Choroid plexus epithelial cell (primary cell): ENCODE measurements around the gene KCNH3.

Experiments used
- DNase-seq: peaks from one replicate; pipeline ENCODE4 v3.0.0-alpha.2; 2010; ENCODE audit warnings: low read depth
- H3K4me3 ChIP-seq: 2 replicates; pipeline ENCODE4 v1.5.1; 2011; ENCODE audit warnings: low read depth, mild to moderate bottlenecking, control low read depth, low read length, moderate library complexity
- TF ChIP-seq, protein P1 (sequence below): conservative IDR thresholded peaks from 2 replicates; pipeline ENCODE4 v1.5.1; 2011; ENCODE audit warnings: low read depth, mild to moderate bottlenecking, control low read depth, inconsistent platforms, low read length, moderate library complexity

The KCNH3 gene

GRCh38 chr12:49556391-49557186, 17.8 kb downstream of the KCNH3 start:
- no peak for DNase-seq
- no peak overlapping the region for H3K4me3 ChIP-seq
- TF ChIP-seq, protein P1, sequence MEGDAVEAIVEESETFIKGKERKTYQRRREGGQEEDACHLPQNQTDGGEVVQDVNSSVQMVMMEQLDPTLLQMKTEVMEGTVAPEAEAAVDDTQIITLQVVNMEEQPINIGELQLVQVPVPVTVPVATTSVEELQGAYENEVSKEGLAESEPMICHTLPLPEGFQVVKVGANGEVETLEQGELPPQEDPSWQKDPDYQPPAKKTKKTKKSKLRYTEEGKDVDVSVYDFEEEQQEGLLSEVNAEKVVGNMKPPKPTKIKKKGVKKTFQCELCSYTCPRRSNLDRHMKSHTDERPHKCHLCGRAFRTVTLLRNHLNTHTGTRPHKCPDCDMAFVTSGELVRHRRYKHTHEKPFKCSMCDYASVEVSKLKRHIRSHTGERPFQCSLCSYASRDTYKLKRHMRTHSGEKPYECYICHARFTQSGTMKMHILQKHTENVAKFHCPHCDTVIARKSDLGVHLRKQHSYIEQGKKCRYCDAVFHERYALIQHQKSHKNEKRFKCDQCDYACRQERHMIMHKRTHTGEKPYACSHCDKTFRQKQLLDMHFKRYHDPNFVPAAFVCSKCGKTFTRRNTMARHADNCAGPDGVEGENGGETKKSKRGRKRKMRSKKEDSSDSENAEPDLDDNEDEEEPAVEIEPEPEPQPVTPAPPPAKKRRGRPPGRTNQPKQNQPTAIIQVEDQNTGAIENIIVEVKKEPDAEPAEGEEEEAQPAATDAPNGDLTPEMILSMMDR, result no peak

- no peak overlapping the region for H3K4me3 ChIP-seq
- no peak for DNase-seq
- TF ChIP-seq, protein P1, result no peak
Observed at GRCh38 chr12:49557187-49557916, 18.5 kb downstream of the KCNH3 start.

DNA sequence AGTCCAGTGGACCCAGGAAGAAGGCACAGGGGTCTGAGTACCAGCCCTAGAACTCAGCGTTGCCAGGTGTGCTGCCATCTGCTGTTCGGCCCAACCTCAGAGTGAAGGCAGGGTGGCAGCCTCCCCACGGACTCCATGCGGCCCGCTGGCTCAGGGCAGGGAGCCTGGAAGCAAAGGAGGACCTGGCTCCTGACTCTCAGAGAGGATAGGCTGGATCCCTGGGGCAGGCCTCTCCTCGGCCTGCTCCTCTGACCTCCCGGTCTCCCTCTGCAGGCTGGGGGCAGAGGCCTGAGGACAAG, 19.0 kb downstream of the KCNH3 start:
- no peak for DNase-seq
- TF ChIP-seq, protein P1, result peak; percentile 42
- no peak overlapping the region for H3K4me3 ChIP-seq

- TF ChIP-seq, protein P1, result no peak
- H3K4me3 ChIP-seq, result no peak overlapping the region
- DNase-seq, result no peak
Observed at GRCh38 chr12:49558526-49558925, 19.7 kb downstream of the KCNH3 start.

- TF ChIP-seq, protein P1, result no peak
- no peak for DNase-seq
- no peak overlapping the region for H3K4me3 ChIP-seq
Observed at GRCh38 chr12:49559011-49559675, 20.3 kb downstream of the KCNH3 start.

DNA sequence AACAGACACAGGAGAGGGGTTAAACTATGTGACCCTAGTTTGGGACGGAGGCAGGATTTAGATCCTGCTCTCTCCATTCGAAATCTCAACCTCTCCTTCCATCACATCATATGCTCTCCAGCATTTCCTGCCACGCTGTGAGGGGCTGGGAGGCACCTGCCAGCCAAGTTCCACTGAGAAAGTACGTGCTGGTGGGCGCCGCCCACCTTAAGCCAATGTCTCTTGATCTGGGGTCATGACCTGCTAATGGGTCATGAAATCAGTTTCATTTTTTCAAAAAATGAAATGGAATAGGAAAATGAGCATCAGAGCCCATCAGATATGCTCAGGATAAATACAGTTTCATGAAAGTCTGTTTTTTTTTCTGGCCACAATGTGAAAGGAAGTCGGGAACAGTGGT, 21.9 kb downstream of the KCNH3 start:
- DNase-seq, result no peak
- TF ChIP-seq, protein P1, result no peak
- H3K4me3 ChIP-seq, result no peak overlapping the region
